ENCODE measurements around the gene SMARCAL1. TPM values are rescaled to one million over a fixed set of nuclear protein-coding genes. Genes with fewer than 3 reads are reported as not detected.

The SMARCAL1 gene
- total RNA-seq, 1 experiment from 2014 or later = 22.1 TPM

DNA sequence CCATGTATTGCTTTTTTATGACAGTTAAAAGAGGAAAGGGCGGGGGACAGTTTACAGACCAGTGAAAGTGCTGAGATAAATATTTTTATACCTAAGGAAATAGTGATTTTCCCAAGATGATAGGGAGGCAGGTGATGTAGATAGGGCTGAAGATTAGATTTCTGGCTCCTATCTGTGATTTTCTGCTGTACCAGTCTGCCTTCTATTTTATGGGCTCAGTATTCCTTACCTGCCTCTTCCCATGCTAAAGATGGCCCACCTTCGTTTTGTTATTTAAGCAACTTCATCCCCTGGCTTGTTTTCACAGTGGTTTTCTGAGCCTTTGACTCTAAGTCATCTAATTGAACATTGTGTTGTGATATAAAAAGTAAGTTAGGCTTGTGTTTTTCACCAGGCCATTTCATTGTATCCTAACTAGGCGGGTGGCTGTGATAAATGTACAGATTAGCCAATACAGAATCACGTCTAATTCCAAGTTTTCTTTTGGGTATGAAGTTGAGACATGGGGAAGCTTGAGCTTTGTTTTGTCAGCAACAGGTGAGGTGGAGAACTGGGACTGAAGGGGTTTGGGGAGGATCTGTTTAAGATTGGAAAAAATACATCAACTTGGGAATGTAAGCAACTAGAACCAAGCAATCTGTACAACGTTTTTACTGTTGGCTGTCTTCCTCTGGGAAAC lies 91.6 kb downstream of the SMARCAL1 start:
- DNase-seq (ENCODE audit: unreplicated experiment) = no peak
- TF ChIP-seq, protein P1, sequence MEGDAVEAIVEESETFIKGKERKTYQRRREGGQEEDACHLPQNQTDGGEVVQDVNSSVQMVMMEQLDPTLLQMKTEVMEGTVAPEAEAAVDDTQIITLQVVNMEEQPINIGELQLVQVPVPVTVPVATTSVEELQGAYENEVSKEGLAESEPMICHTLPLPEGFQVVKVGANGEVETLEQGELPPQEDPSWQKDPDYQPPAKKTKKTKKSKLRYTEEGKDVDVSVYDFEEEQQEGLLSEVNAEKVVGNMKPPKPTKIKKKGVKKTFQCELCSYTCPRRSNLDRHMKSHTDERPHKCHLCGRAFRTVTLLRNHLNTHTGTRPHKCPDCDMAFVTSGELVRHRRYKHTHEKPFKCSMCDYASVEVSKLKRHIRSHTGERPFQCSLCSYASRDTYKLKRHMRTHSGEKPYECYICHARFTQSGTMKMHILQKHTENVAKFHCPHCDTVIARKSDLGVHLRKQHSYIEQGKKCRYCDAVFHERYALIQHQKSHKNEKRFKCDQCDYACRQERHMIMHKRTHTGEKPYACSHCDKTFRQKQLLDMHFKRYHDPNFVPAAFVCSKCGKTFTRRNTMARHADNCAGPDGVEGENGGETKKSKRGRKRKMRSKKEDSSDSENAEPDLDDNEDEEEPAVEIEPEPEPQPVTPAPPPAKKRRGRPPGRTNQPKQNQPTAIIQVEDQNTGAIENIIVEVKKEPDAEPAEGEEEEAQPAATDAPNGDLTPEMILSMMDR (IDR thresholded peaks at IDR 0.05; ENCODE audit: unreplicated experiment) = no peak
- BruUV-seq (replicated peaks) = no TSS peak
- Mint-ChIP-seq H3K4me3 (ENCODE audit: unreplicated experiment) (no peak overlapping the region), H3K27ac (ENCODE audit: low read depth, unreplicated experiment) (no peak overlapping the region), H3K9me3 (ENCODE audit: unreplicated experiment) (no peaks in the 10 kb centered on the region), H3K36me3 (ENCODE audit: insufficient read depth, unreplicated experiment) (peaks cover 99% of the 10 kb centered on the region), H3K27me3 (ENCODE audit: insufficient read depth, unreplicated experiment) (no peaks in the 10 kb centered on the region), H3K4me1 (ENCODE audit: insufficient read depth, unreplicated experiment) (peaks cover 34% of the 10 kb centered on the region)
- ChIA-PET POLR2A (interaction anchor here (0.6 to 1.1 kb wide), 3 partner anchors 11 to 178 kb away, joined by 3 to 5 read pairs (median 4); no protein-coding TSS in a partner anchor), CTCF (interaction anchor here (1.0 to 1.5 kb wide), 2 partner anchors 163 to 179 kb away, joined by 3 to 4 read pairs; no protein-coding TSS in a partner anchor)
- intact Hi-C loops (cut with micrococcal nuclease) = no loop called here

DNA sequence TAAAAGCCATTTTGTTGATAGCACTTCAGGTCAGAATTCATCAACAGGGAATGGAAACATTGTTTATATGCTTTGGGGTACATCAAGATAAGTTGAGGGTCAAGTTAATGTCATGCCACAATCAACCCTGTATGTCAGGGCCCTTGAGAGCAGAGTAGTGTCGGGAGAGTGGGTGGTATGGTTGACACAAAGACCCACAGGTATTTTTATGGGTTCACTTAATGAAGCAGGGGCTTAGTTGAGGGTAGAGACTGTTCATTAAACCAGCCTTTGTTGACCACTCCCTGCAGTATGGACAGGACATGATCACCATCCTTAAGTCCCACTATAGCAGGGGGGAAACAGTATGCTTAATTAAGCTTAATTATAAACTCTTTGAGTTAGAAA lies 92.1 kb downstream of the SMARCAL1 start:
- peaks cover 34% of the 10 kb centered on the region for H3K4me1 Mint-ChIP-seq (ENCODE audit: insufficient read depth, unreplicated experiment)
- no peak overlapping the region for H3K4me3 Mint-ChIP-seq (ENCODE audit: unreplicated experiment)
- H3K27ac Mint-ChIP-seq (ENCODE audit: low read depth, unreplicated experiment) = no peak overlapping the region
- TF ChIP-seq, protein P1 (IDR thresholded peaks at IDR 0.05; ENCODE audit: unreplicated experiment) = no peak
- CTCF ChIA-PET = interaction anchor here (1.0 to 1.5 kb wide), 2 partner anchors 162 to 178 kb away, joined by 3 to 4 read pairs; no protein-coding TSS in a partner anchor
- POLR2A ChIA-PET = interaction anchor here (0.7 to 1.1 kb wide), 2 partner anchors 155 to 178 kb away, joined by 3 to 5 read pairs; no protein-coding TSS in a partner anchor
- no peaks in the 10 kb centered on the region for H3K9me3 Mint-ChIP-seq (ENCODE audit: unreplicated experiment)
- peaks cover 95% of the 10 kb centered on the region for H3K36me3 Mint-ChIP-seq (ENCODE audit: insufficient read depth, unreplicated experiment)
- no peak for DNase-seq (ENCODE audit: unreplicated experiment)
- no TSS peak for BruUV-seq (replicated peaks)
- no peaks in the 10 kb centered on the region for H3K27me3 Mint-ChIP-seq (ENCODE audit: insufficient read depth, unreplicated experiment)
- intact Hi-C loops (cut with micrococcal nuclease) = no loop called here

GRCh38 chr2:216505133-216506106 lies 93.1 kb downstream of the SMARCAL1 start:
- ChIA-PET CTCF (interaction anchor here (1.0 to 1.5 kb wide), 2 partner anchors 161 to 177 kb away, joined by 3 to 4 read pairs; no protein-coding TSS in a partner anchor), POLR2A (interaction anchor here (0.6 to 1.5 kb wide), 7 partner anchors 10 to 1137 kb away, joined by 3 to 5 read pairs (median 4); no protein-coding TSS in a partner anchor)
- no peak overlapping the region for H3K27ac Mint-ChIP-seq (ENCODE audit: low read depth, unreplicated experiment)
- H3K4me1 Mint-ChIP-seq (ENCODE audit: insufficient read depth, unreplicated experiment) = peaks cover 25% of the 10 kb centered on the region
- intact Hi-C loops (cut with micrococcal nuclease) = no loop called here
- DNase-seq (ENCODE audit: unreplicated experiment) = no peak
- H3K27me3 Mint-ChIP-seq (ENCODE audit: insufficient read depth, unreplicated experiment) = no peaks in the 10 kb centered on the region
- H3K4me3 Mint-ChIP-seq (ENCODE audit: unreplicated experiment) = no peak overlapping the region
- TF ChIP-seq, protein P1 (IDR thresholded peaks at IDR 0.05; ENCODE audit: unreplicated experiment) = no peak
- no TSS peak for BruUV-seq (replicated peaks)
- peaks cover 84% of the 10 kb centered on the region for H3K36me3 Mint-ChIP-seq (ENCODE audit: insufficient read depth, unreplicated experiment)
- no peaks in the 10 kb centered on the region for H3K9me3 Mint-ChIP-seq (ENCODE audit: unreplicated experiment)

All from MCF 10A (cell line).